Left lung (tissue), 10 donors: ENCODE data around the gene ZNF609. TPM values are rescaled to one million over a fixed set of nuclear protein-coding genes. Genes with fewer than 3 reads are reported as not detected.

Experiments used
- ATAC-seq: fragments of 200-7000 bp; cut with Tn5 transposase; one replicate; pipeline ENCODE4 v1.9.1; 2020; ENCODE audit warnings: moderate library complexity
- DNase-seq, 4 donors: peaks; one replicate each; pipeline ENCODE4 v3.0.0-alpha.2; 2013 to 2020
- H3K27ac ChIP-seq, 2 donors: fragments of 200-600 bp; sonication (generic) in 1 of 2; one replicate each; pipeline versions ENCODE4 v1.5.0 to v1.8.0; 2020 to 2021
- H3K27me3 ChIP-seq, 2 donors: fragments of 200-600 bp; sonication (generic) in 1 of 2; one replicate each; pipeline versions ENCODE4 v1.5.0 to v1.8.0; 2020 to 2021
- H3K36me3 ChIP-seq, 2 donors: fragments of 200-600 bp; sonication (generic) in 1 of 2; one replicate each; pipeline versions ENCODE4 v1.5.0 to v1.8.0; 2020 to 2021
- H3K4me1 ChIP-seq, 2 donors: fragments of 200-600 bp; one replicate each; pipeline ENCODE4 v1.8.0; 2021
- H3K4me3 ChIP-seq, 2 donors: fragments of 200-600 bp; sonication (generic) in 1 of 2; one replicate each; pipeline versions ENCODE4 v1.5.0 to v1.8.0; 2020 to 2021; ENCODE audit warnings: mild to moderate bottlenecking in 1 of 2
- H3K9me3 ChIP-seq, 2 donors: fragments of 200-600 bp; sonication (generic) in 1 of 2; one replicate each; pipeline versions ENCODE4 v1.5.0 to v1.8.0; 2020 to 2021
- intact Hi-C, 2 donors: fragments of 100-400 bp; cut with DNase I; formaldehyde crosslinking; loops; one replicate each; pipeline versions ENCODE4 v1.11.2 to v1.14.2; 2022
- polyA plus RNA-seq, 6 donors: library from polyadenylated mRNA; unstranded; fragments of 120-200 nt; gene quantifications; one replicate each; pipeline ENCODE4 v1.2.1, GENCODE V29; 2013; ENCODE audit not compliant: insufficient read length in 6 of 6
- total RNA-seq, 2 donors: library from RNA; stranded (reverse); fragmentation: NEBNext Ultra II Directional; extraction: Animal tissue kit (Norgen Biotek cat#: 25700); gene quantifications; one replicate each; pipeline ENCODE4 v1.2.1, GENCODE V29; 2021
- TF ChIP-seq, protein P1 (sequence below), 2 donors: fragments of 200-600 bp; sonication (generic) in 1 of 2; IDR thresholded peaks; one replicate each; pipeline versions ENCODE4 v1.5.0 to v1.8.0; 2021; ENCODE audit warnings: antibody characterized with exemption in 2 of 2
- donor health status: DM: no; HTN: yes; CAD: no.
- donor health status: DM: no; HTN: no; CAD: no.

ZNF609 gene
- total and polyA plus RNA-seq, 8 donors: 31.9 to 37.4 (median 36.7) TPM

DNA sequence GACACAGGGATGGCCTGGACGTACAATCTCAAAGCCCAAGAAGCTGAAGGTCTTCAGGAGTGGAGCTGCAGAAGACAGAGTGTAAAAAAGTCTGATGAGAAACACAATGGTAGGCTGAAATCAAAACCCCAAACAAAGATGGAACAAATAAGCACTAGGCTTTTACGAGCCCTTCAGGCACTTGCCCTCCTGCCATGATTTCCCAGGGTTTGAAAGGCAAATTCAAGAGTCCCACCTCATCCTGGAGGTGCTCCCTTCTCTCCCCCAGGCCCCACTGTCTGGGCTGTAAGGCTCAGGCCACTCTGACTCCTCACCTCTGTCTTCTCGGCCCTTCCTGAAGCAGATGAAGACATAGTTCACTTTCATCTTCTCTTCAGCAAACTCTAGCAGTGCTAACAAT is 228.4 kb downstream of the ZNF609 start:
- intact Hi-C loops: no loop called here
- TF ChIP-seq, protein P1, sequence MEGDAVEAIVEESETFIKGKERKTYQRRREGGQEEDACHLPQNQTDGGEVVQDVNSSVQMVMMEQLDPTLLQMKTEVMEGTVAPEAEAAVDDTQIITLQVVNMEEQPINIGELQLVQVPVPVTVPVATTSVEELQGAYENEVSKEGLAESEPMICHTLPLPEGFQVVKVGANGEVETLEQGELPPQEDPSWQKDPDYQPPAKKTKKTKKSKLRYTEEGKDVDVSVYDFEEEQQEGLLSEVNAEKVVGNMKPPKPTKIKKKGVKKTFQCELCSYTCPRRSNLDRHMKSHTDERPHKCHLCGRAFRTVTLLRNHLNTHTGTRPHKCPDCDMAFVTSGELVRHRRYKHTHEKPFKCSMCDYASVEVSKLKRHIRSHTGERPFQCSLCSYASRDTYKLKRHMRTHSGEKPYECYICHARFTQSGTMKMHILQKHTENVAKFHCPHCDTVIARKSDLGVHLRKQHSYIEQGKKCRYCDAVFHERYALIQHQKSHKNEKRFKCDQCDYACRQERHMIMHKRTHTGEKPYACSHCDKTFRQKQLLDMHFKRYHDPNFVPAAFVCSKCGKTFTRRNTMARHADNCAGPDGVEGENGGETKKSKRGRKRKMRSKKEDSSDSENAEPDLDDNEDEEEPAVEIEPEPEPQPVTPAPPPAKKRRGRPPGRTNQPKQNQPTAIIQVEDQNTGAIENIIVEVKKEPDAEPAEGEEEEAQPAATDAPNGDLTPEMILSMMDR (IDR thresholded peaks at IDR 0.05): no peak
- ATAC-seq: no peak
- no peak for DNase-seq
- peaks cover 0 to 81% of the 10 kb centered on the region in 2 donors for H3K36me3 ChIP-seq
- peaks cover 17 to 35% of the 10 kb centered on the region in 2 donors for H3K4me1 ChIP-seq
- no peak overlapping the region for H3K27ac ChIP-seq
- H3K9me3 ChIP-seq: no peaks in the 10 kb centered on the region
- H3K4me3 ChIP-seq: no peak overlapping the region
- no peaks in the 10 kb centered on the region for H3K27me3 ChIP-seq

DNA sequence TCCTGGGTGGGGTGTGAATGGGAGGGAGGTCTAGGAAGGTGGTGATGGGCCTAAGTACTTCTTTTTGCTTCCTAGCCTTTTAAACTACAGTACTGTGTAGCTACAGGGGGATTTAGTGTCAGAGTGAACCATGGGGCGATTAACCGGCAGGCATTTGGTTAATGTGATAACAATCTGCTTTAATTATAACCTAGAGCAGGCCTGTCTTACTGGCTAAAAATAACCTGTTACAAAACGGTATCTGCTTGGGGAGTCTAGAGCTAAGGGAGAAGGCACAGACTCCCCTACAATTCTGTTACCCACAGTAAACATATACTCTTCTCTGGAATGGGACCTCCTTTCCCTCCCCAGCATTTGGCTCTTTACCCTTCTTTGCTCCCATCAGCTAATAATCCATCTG is 229.6 kb downstream of the ZNF609 start:
- peaks cover 0 to 77% of the 10 kb centered on the region in 2 donors for H3K36me3 ChIP-seq
- no peaks in the 10 kb centered on the region for H3K9me3 ChIP-seq
- H3K4me1 ChIP-seq: peaks cover 18 to 47% of the 10 kb centered on the region in 2 donors
- no peaks in the 10 kb centered on the region for H3K27me3 ChIP-seq
- ATAC-seq: no peak
- TF ChIP-seq, protein P1 (IDR thresholded peaks at IDR 0.05): no peak
- H3K27ac ChIP-seq: peak overlapping the region in 1 of 2 donors; percentile 90
- intact Hi-C loops: no loop called here
- DNase-seq: no peak
- H3K4me3 ChIP-seq: no peak overlapping the region

DNA sequence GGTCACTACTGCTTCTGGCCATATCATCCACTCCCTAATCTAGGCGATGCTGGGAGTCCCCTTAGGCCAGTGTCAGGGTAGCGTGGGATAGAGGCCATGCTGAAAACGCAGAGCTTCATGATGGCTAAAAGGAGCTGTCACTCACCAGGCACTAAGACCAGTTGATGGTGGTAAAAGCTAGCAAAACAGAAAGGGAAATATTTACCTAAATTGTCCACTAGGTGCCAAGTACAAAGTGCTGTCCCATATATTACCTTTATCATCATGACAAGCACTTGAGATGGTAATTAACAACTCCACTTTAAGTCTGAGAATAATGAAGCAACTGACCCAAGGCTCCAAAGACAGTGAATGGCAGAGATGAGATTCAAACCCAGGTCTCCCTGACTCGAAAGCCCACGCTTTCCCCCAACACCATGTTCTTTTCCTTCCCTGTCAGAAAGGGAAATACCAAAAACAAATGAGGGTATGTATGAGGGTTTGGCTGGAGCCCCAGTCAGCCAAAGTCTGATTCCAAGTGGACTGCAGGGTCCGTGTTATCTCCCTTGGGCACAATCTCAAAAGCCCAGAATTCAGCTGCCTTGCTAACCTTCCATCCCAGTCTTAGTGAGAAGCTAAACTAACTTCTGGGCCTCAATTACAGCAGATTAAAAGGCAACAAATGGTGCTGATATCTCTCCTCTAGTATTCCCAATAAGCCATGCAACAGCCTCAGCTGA is 230.4 kb downstream of the ZNF609 start:
- DNase-seq: no peak
- peak overlapping the region; percentile 26 to 90 for H3K27ac ChIP-seq
- intact Hi-C loops: no loop called here
- no peak overlapping the region for H3K4me3 ChIP-seq
- TF ChIP-seq, protein P1 (IDR thresholded peaks at IDR 0.05): no peak
- no peaks in the 10 kb centered on the region for H3K9me3 ChIP-seq
- no peaks in the 10 kb centered on the region for H3K27me3 ChIP-seq
- H3K4me1 ChIP-seq: peaks cover 25 to 54% of the 10 kb centered on the region in 2 donors
- ATAC-seq: no peak
- H3K36me3 ChIP-seq: peaks cover 0 to 70% of the 10 kb centered on the region in 2 donors

DNA sequence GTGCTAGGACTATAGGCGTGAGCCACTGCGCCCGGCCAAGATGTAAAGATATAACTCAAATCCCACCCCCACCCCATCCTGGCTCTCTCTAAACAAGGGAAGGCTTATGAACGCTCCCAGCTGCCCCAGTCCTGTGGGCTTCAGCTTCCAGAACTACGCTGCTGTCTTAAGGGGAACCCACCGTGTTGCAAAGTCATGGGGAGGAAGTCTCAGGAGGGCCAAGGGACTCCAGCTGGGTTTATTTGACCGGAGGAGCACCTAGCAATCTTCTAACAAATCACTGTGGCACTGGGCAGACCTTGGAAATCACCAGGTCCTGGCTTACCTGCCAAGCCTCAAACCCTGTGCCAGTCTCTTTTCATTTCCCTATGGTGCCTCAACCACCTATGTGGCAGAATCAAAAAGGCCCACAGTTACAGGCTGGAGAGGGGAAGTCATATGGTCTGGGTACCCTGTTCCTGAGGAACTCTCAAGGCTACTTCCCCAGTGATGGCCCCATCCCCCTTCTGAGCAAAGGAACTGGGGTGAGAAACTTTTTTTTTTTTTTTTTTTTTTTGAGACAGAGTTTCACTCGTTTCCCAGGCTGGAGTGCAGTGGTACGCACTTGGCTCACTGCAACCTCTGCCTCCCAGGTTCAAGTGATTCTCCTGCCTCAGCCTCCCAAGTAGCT is 231.7 kb downstream of the ZNF609 start:
- peaks cover 32 to 67% of the 10 kb centered on the region in 2 donors for H3K4me1 ChIP-seq
- H3K27ac ChIP-seq: peak overlapping the region; percentile 65 to 90
- H3K27me3 ChIP-seq: no peaks in the 10 kb centered on the region
- peak; percentile 56 for ATAC-seq
- DNase-seq: peak in 1 of 4 donors; percentile 67
- intact Hi-C loops: no loop called here
- peaks cover 0 to 58% of the 10 kb centered on the region in 2 donors for H3K36me3 ChIP-seq
- H3K9me3 ChIP-seq: no peaks in the 10 kb centered on the region
- no peak overlapping the region for H3K4me3 ChIP-seq
- TF ChIP-seq, protein P1 (IDR thresholded peaks at IDR 0.05): no peak

DNA sequence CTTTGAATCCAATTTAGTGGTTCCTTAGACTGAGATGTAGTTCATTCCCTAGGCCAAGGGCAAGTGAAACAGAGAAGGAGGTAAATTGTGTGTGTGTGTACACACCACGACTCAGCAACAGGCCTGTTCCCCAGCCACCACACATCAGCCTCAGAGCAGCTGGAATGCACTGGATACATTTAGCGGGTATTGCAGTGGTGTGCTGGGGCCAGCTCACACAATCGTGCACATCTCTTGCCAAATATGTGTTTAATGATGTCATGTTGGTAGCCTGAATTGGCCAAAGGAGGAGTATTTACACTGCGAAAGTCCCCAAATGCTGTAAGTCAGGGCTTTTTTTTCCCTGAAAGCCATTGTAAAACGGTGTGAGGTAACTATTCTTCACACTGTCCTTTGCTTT is 232.8 kb downstream of the ZNF609 start:
- peak in 2 of 4 donors; percentile 70 to 88 for DNase-seq
- no peak overlapping the region for H3K4me3 ChIP-seq
- no peaks in the 10 kb centered on the region for H3K9me3 ChIP-seq
- peaks cover 40 to 78% of the 10 kb centered on the region in 2 donors for H3K4me1 ChIP-seq
- peak overlapping the region; percentile 65 to 90 for H3K27ac ChIP-seq
- ATAC-seq: peak; percentile 73
- peaks cover 0 to 47% of the 10 kb centered on the region in 2 donors for H3K36me3 ChIP-seq
- H3K27me3 ChIP-seq: no peaks in the 10 kb centered on the region
- TF ChIP-seq, protein P1 (IDR thresholded peaks at IDR 0.05): no peak
- intact Hi-C loops: no loop called here
